HCT116 (cell line): ENCODE measurements around the gene SPSB3. TPM values are rescaled to one million over a fixed set of nuclear protein-coding genes. Genes with fewer than 3 reads are reported as not detected.

Source experiments
- ATAC-seq: fragments of 200-7000 bp; cut with Tn5 transposase; 2 replicates; pipeline ENCODE4 v1.9.1; 2020; ENCODE audit warnings: mild to moderate bottlenecking, moderate library complexity
- BruUV-seq: library from RNA; stranded (reverse); fragments of 400-500 nt; replicated peaks from 2 replicates; lab custom pipeline; 2021; lab: Mats Ljungman, UMichigan
- CTCF ChIA-PET: fragments of 300-600 bp; sonication (Branson Sonifier 250); formaldehyde crosslinking; loops from one replicate; lab custom pipeline; 2021; ENCODE audit warnings: antibody characterized with exemption; lab: Charles Lee
- POLR2A ChIA-PET: fragments of 300-600, 350-600 bp; sonication (Branson Sonifier 250); formaldehyde crosslinking; loops from one replicate; lab custom pipeline; 2021; ENCODE audit warnings: antibody characterized with exemption; lab: Charles Lee
- RAD21 ChIA-PET, 2 experiments: fragments of 300-600 bp; sonication (Branson Sonifier 250); formaldehyde crosslinking; loops; one replicate each; lab custom pipeline; 2023; ENCODE audit warnings: low total read pairs in 2 of 2; ENCODE audit not compliant: uncharacterized antibody in 2 of 2, unreplicated experiment in 2 of 2, low non-redundant PET in 1 of 2; lab: Charles Lee
- DNase-seq: peaks from one replicate; pipeline ENCODE4 v3.0.0-alpha.2; 2010; ENCODE audit warnings: low read depth, low spot score
- H2AFZ ChIP-seq: fragments of 200-600 bp; shearing (Covaris generic), sonication (generic); 2 replicates; pipeline ENCODE4 v1.6.1; 2017; ENCODE audit warnings: low read depth, mixed run types, mixed read lengths, antibody characterized with exemption, low read length; ENCODE audit not compliant: poor library complexity, severe bottlenecking
- H3K27ac ChIP-seq: 2 replicates; pipeline ENCODE4 v1.5.1; 2012; ENCODE audit warnings: low read depth, low read length
- H3K27me3 ChIP-seq: fragments of 200-600 bp; sonication (generic); 2 replicates; pipeline ENCODE4 v1.6.1; 2016; ENCODE audit warnings: mixed run types, low read length, mixed read lengths; ENCODE audit not compliant: insufficient read depth
- H3K36me3 ChIP-seq, 2 experiments: fragments of 200-500 bp in 1 of 2; fragments of 200-600 bp in 1 of 2; sonication (Bioruptor generic) in 1 of 2; sonication (generic) in 1 of 2; 2 replicates each; pipeline versions ENCODE4 v1.5.1 to v1.6.1; 2014 to 2016; ENCODE audit warnings: low read length in 2 of 2, inconsistent platforms in 1 of 2, mixed read lengths in 1 of 2, mixed run types in 1 of 2; ENCODE audit not compliant: insufficient read depth in 2 of 2, control insufficient read depth in 1 of 2
- H3K4me1 ChIP-seq, 2 experiments: fragments of 200-600 bp in 1 of 2; sonication (generic) in 1 of 2; 2 replicates each; pipeline versions ENCODE4 v1.5.1 to v1.6.1; 2012 to 2017; ENCODE audit warnings: low read length in 2 of 2, inconsistent platforms in 1 of 2, mild to moderate bottlenecking in 1 of 2, mixed read lengths in 1 of 2, mixed run types in 1 of 2, moderate library complexity in 1 of 2; ENCODE audit not compliant: insufficient read depth in 2 of 2, control insufficient read depth in 1 of 2
- H3K4me2 ChIP-seq: fragments of 200-600 bp; sonication (generic); 2 replicates; pipeline ENCODE4 v1.6.1; 2017; ENCODE audit warnings: mixed run types, low read length, mixed read lengths
- H3K4me3 ChIP-seq, 2 experiments: fragments of 200-600 bp in 1 of 2; sonication (generic) in 1 of 2; replicated peaks in 1 of 2; 2 replicates each; pipeline ENCODE4 v1.5.1; 2011 to 2016; ENCODE audit warnings: low read length in 2 of 2, control low read depth in 1 of 2, low read depth in 1 of 2, mild to moderate bottlenecking in 1 of 2, mixed read lengths in 1 of 2, mixed run types in 1 of 2
- H3K79me2 ChIP-seq: fragments of 200-600 bp; sonication (generic); 2 replicates; pipeline ENCODE4 v1.6.1; 2017; ENCODE audit warnings: mild to moderate bottlenecking, mixed run types, low read length, moderate library complexity, mixed read lengths; ENCODE audit not compliant: insufficient read depth
- H3K9ac ChIP-seq: fragments of 200-600 bp; sonication (generic); 2 replicates; pipeline ENCODE4 v1.6.1; 2016; ENCODE audit warnings: low read length, mixed read lengths
- H3K9me2 ChIP-seq: fragments of 200-600 bp; sonication (generic), shearing (Covaris generic); 2 replicates; pipeline ENCODE4 v1.6.1; 2017; ENCODE audit warnings: mixed run types, mild to moderate bottlenecking, moderate library complexity; ENCODE audit not compliant: insufficient read depth
- H3K9me3 ChIP-seq, 2 experiments: fragments of 200-500 bp in 1 of 2; fragments of 200-600 bp in 1 of 2; sonication (Bioruptor generic) in 1 of 2; sonication (generic) in 1 of 2; 2 replicates each; pipeline ENCODE4 v1.6.1; 2014 to 2017; ENCODE audit warnings: low read length in 2 of 2, mixed read lengths in 2 of 2, inconsistent platforms in 1 of 2, low read depth in 1 of 2, mild to moderate bottlenecking in 1 of 2, mixed run types in 1 of 2, moderate library complexity in 1 of 2; ENCODE audit not compliant: control insufficient read depth in 1 of 2, insufficient read depth in 1 of 2
- H4K20me1 ChIP-seq: fragments of 200-600 bp; sonication (generic), shearing (Covaris generic); 2 replicates; pipeline ENCODE4 v1.6.1; 2017; ENCODE audit warnings: mixed run types, mild to moderate bottlenecking, moderate library complexity; ENCODE audit not compliant: insufficient read depth
- CEBPB ChIP-seq: IDR thresholded peaks from 2 replicates; pipeline ENCODE4 v1.6.1; 2012; ENCODE audit warnings: low read depth
- CTCF ChIP-seq, 3 experiments: fragments of 200-600 bp in 1 of 3; sonication (generic) in 1 of 3; IDR thresholded peaks in 2 of 3; conservative IDR thresholded peaks in 1 of 3; 2 replicates each; pipeline ENCODE4 v1.5.1; 2012 to 2017; ENCODE audit warnings: low read depth in 2 of 3, low read length in 2 of 3, antibody characterized with exemption in 1 of 3, borderline replicate concordance in 1 of 3, control low read depth in 1 of 3, mild to moderate bottlenecking in 1 of 3, mixed read lengths in 1 of 3, mixed run types in 1 of 3, moderate library complexity in 1 of 3; ENCODE audit not compliant: insufficient read depth in 1 of 3
- EGR1 ChIP-seq: IDR thresholded peaks from 2 replicates; pipeline ENCODE4 v1.6.1; 2012; ENCODE audit warnings: low read depth
- ELF1 ChIP-seq: IDR thresholded peaks from 2 replicates; pipeline ENCODE4 v1.6.1; 2012; ENCODE audit warnings: low read depth, borderline replicate concordance
- EZH2 ChIP-seq: fragments of 200-600 bp; sonication (generic); IDR thresholded peaks from 2 replicates; pipeline ENCODE4 v1.6.1; 2017; ENCODE audit warnings: antibody characterized with exemption, mixed run types
- EZH2phosphoT487 ChIP-seq: fragments of 200-600 bp; IDR thresholded peaks from 2 replicates; pipeline ENCODE4 v1.6.1; 2018; ENCODE audit warnings: antibody characterized with exemption, borderline replicate concordance
- FOSL1 ChIP-seq: IDR thresholded peaks from 2 replicates; pipeline ENCODE4 v1.6.1; 2012; ENCODE audit warnings: low read depth
- JUND ChIP-seq: IDR thresholded peaks from 2 replicates; pipeline ENCODE4 v1.6.1; 2012
- MAX ChIP-seq: IDR thresholded peaks from 2 replicates; pipeline ENCODE4 v1.6.1; 2012
- POLR2A ChIP-seq: IDR thresholded peaks from 2 replicates; pipeline ENCODE4 v1.7.0; 2011; ENCODE audit warnings: borderline replicate concordance; ENCODE audit not compliant: insufficient read depth, insufficient read length; ENCODE audit errors: extremely low read depth
- POLR2AphosphoS5 ChIP-seq: IDR thresholded peaks from 2 replicates; pipeline ENCODE4 v1.6.1; 2011; ENCODE audit warnings: mild to moderate bottlenecking, low read depth, low read length, moderate library complexity
- RAD21 ChIP-seq: IDR thresholded peaks from 2 replicates; pipeline ENCODE4 v1.6.1; 2012; ENCODE audit warnings: low read depth, mild to moderate bottlenecking
- REST ChIP-seq: IDR thresholded peaks from 2 replicates; pipeline ENCODE4 v1.6.1; 2012; ENCODE audit warnings: low read depth
- SIN3A ChIP-seq: IDR thresholded peaks from 2 replicates; pipeline ENCODE4 v1.6.1; 2012; ENCODE audit warnings: low read depth
- SP1 ChIP-seq: IDR thresholded peaks from 2 replicates; pipeline ENCODE4 v1.6.1; 2012; ENCODE audit warnings: low read depth
- SRF ChIP-seq: IDR thresholded peaks from 2 replicates; pipeline ENCODE4 v1.6.1; 2012; ENCODE audit warnings: low read depth
- YY1 ChIP-seq: IDR thresholded peaks from 2 replicates; pipeline ENCODE4 v1.6.1; 2011; ENCODE audit warnings: low read length, low read depth, moderate library complexity, mild to moderate bottlenecking; ENCODE audit not compliant: insufficient replicate concordance; ENCODE audit errors: extremely low read depth
- ZBTB33 ChIP-seq: IDR thresholded peaks from 2 replicates; pipeline ENCODE4 v1.6.1; 2011; ENCODE audit warnings: mild to moderate bottlenecking, low read length, moderate library complexity; ENCODE audit not compliant: insufficient replicate concordance; ENCODE audit errors: extremely low read depth
- ZFX ChIP-seq: fragments of 450-650 bp; IDR thresholded peaks from 2 replicates; pipeline ENCODE4 v1.6.1; 2017
- ZNF274 ChIP-seq: fragments of 200-500 bp; sonication (Bioruptor generic); IDR thresholded peaks from 2 replicates; pipeline ENCODE4 v1.6.1; 2014; ENCODE audit warnings: mild to moderate bottlenecking, low read depth, low read length, inconsistent platforms
- intact Hi-C: fragments of 100-400 bp; cut with micrococcal nuclease; formaldehyde crosslinking; loops from 2 replicates; pipeline ENCODE4 v1.10.0; 2022
- total RNA-seq: library from RNA; stranded (reverse); gene quantifications from one replicate; pipeline ENCODE4 v1.2.1, GENCODE V29; 2021; ENCODE audit not compliant: unreplicated experiment

Gene SPSB3
- total RNA-seq, 1 experiment from 2014 or later: 31.6 TPM

- DNase-seq (no peak), ATAC-seq (no peak)
- ChIA-PET POLR2A (no interaction called here), CTCF (no interaction called here), RAD21 (no interaction called here)
- H3K27me3 ChIP-seq: no peaks in the 10 kb centered on the region
- peaks cover 6 to 10% of the 10 kb centered on the region in 2 experiments; a peak in 3 of 4 replicates for H3K4me1 ChIP-seq
- no peak overlapping the region for H2AFZ ChIP-seq
- no peaks in the 10 kb centered on the region for H3K9me2 ChIP-seq
- H3K4me2 ChIP-seq: no peak overlapping the region
- no peak overlapping the region for H3K9ac ChIP-seq
- no peaks in the 10 kb centered on the region for H3K79me2 ChIP-seq
- BruUV-seq: no TSS peak
- intact Hi-C loops: no loop called here
- no peaks in the 10 kb centered on the region for H4K20me1 ChIP-seq
- H3K36me3 ChIP-seq: 0 out of 4 replicates have a peak, but pooled peaks cover 2 to 5% of the 10 kb centered on the region in 2 experiments
- no peak for TF ChIP-seq REST
- no peak for TF ChIP-seq SRF
- TF ChIP-seq MAX: no peak
- no peak for TF ChIP-seq RAD21
- no peak for TF ChIP-seq ELF1
- no peak for TF ChIP-seq POLR2AphosphoS5
- no peak for TF ChIP-seq EZH2phosphoT487
- no peak for TF ChIP-seq YY1
- TF ChIP-seq SP1: no peak
- no peak for TF ChIP-seq ZNF274
- TF ChIP-seq JUND: no peak
- TF ChIP-seq ZBTB33: no peak
- no peak for TF ChIP-seq SIN3A
- no peak for TF ChIP-seq POLR2A
- no peak for TF ChIP-seq CTCF (IDR thresholded peaks at IDR 0.05 in 2 of 3, conservative IDR thresholded peaks at IDR 0.05 in 1 of 3; ENCODE audit: borderline replicate concordance in 1 of 3, insufficient read depth in 1 of 3, low read depth in 2 of 3, low read length in 2 of 3)
- TF ChIP-seq CEBPB: no peak
- no peak for TF ChIP-seq EZH2
- TF ChIP-seq FOSL1: no peak
- no peak for TF ChIP-seq ZFX
- no peak for TF ChIP-seq EGR1
- no peak overlapping the region for H3K4me3 ChIP-seq
- no peak overlapping the region for H3K27ac ChIP-seq
- H3K9me3 ChIP-seq: no peaks in the 10 kb centered on the region
These were observed 33.1 kb upstream of the SPSB3 start for GRCh38 chr16:1815461-1815860.
